HCT116 (cell line): Measurements from ENCODE around the gene SLMAP. TPM values are rescaled to one million over a fixed set of nuclear protein-coding genes. Genes with fewer than 3 reads are reported as not detected.

ENCODE experiments used
- ATAC-seq: fragments of 200-7000 bp; cut with Tn5 transposase; 2 replicates; pipeline ENCODE4 v1.9.1; 2020; ENCODE audit warnings: mild to moderate bottlenecking, moderate library complexity
- BruUV-seq: library from RNA; stranded (reverse); fragments of 400-500 nt; replicated peaks from 2 replicates; lab custom pipeline; 2021; lab: Mats Ljungman, UMichigan
- CTCF ChIA-PET: fragments of 300-600 bp; sonication (Branson Sonifier 250); formaldehyde crosslinking; loops from one replicate; lab custom pipeline; 2021; ENCODE audit warnings: antibody characterized with exemption; lab: Charles Lee
- POLR2A ChIA-PET: fragments of 300-600, 350-600 bp; sonication (Branson Sonifier 250); formaldehyde crosslinking; loops from one replicate; lab custom pipeline; 2021; ENCODE audit warnings: antibody characterized with exemption; lab: Charles Lee
- RAD21 ChIA-PET, 2 experiments: fragments of 300-600 bp; sonication (Branson Sonifier 250); formaldehyde crosslinking; loops; one replicate each; lab custom pipeline; 2023; ENCODE audit warnings: low total read pairs in 2 of 2; ENCODE audit not compliant: uncharacterized antibody in 2 of 2, unreplicated experiment in 2 of 2, low non-redundant PET in 1 of 2; lab: Charles Lee
- DNase-seq: peaks from one replicate; pipeline ENCODE4 v3.0.0-alpha.2; 2010; ENCODE audit warnings: low read depth, low spot score
- H2AFZ ChIP-seq: fragments of 200-600 bp; shearing (Covaris generic), sonication (generic); 2 replicates; pipeline ENCODE4 v1.6.1; 2017; ENCODE audit warnings: low read depth, mixed run types, mixed read lengths, antibody characterized with exemption, low read length; ENCODE audit not compliant: poor library complexity, severe bottlenecking
- H3K27ac ChIP-seq: 2 replicates; pipeline ENCODE4 v1.5.1; 2012; ENCODE audit warnings: low read depth, low read length
- H3K27me3 ChIP-seq: fragments of 200-600 bp; sonication (generic); 2 replicates; pipeline ENCODE4 v1.6.1; 2016; ENCODE audit warnings: mixed run types, low read length, mixed read lengths; ENCODE audit not compliant: insufficient read depth
- H3K36me3 ChIP-seq, 2 experiments: fragments of 200-500 bp in 1 of 2; fragments of 200-600 bp in 1 of 2; sonication (Bioruptor generic) in 1 of 2; sonication (generic) in 1 of 2; 2 replicates each; pipeline versions ENCODE4 v1.5.1 to v1.6.1; 2014 to 2016; ENCODE audit warnings: low read length in 2 of 2, inconsistent platforms in 1 of 2, mixed read lengths in 1 of 2, mixed run types in 1 of 2; ENCODE audit not compliant: insufficient read depth in 2 of 2, control insufficient read depth in 1 of 2
- H3K4me1 ChIP-seq, 2 experiments: fragments of 200-600 bp in 1 of 2; sonication (generic) in 1 of 2; 2 replicates each; pipeline versions ENCODE4 v1.5.1 to v1.6.1; 2012 to 2017; ENCODE audit warnings: low read length in 2 of 2, inconsistent platforms in 1 of 2, mild to moderate bottlenecking in 1 of 2, mixed read lengths in 1 of 2, mixed run types in 1 of 2, moderate library complexity in 1 of 2; ENCODE audit not compliant: insufficient read depth in 2 of 2, control insufficient read depth in 1 of 2
- H3K4me2 ChIP-seq: fragments of 200-600 bp; sonication (generic); 2 replicates; pipeline ENCODE4 v1.6.1; 2017; ENCODE audit warnings: mixed run types, low read length, mixed read lengths
- H3K4me3 ChIP-seq, 2 experiments: fragments of 200-600 bp in 1 of 2; sonication (generic) in 1 of 2; replicated peaks in 1 of 2; 2 replicates each; pipeline ENCODE4 v1.5.1; 2011 to 2016; ENCODE audit warnings: low read length in 2 of 2, control low read depth in 1 of 2, low read depth in 1 of 2, mild to moderate bottlenecking in 1 of 2, mixed read lengths in 1 of 2, mixed run types in 1 of 2
- H3K79me2 ChIP-seq: fragments of 200-600 bp; sonication (generic); 2 replicates; pipeline ENCODE4 v1.6.1; 2017; ENCODE audit warnings: mild to moderate bottlenecking, mixed run types, low read length, moderate library complexity, mixed read lengths; ENCODE audit not compliant: insufficient read depth
- H3K9ac ChIP-seq: fragments of 200-600 bp; sonication (generic); 2 replicates; pipeline ENCODE4 v1.6.1; 2016; ENCODE audit warnings: low read length, mixed read lengths
- H3K9me2 ChIP-seq: fragments of 200-600 bp; sonication (generic), shearing (Covaris generic); 2 replicates; pipeline ENCODE4 v1.6.1; 2017; ENCODE audit warnings: mixed run types, mild to moderate bottlenecking, moderate library complexity; ENCODE audit not compliant: insufficient read depth
- H3K9me3 ChIP-seq, 2 experiments: fragments of 200-500 bp in 1 of 2; fragments of 200-600 bp in 1 of 2; sonication (Bioruptor generic) in 1 of 2; sonication (generic) in 1 of 2; 2 replicates each; pipeline ENCODE4 v1.6.1; 2014 to 2017; ENCODE audit warnings: low read length in 2 of 2, mixed read lengths in 2 of 2, inconsistent platforms in 1 of 2, low read depth in 1 of 2, mild to moderate bottlenecking in 1 of 2, mixed run types in 1 of 2, moderate library complexity in 1 of 2; ENCODE audit not compliant: control insufficient read depth in 1 of 2, insufficient read depth in 1 of 2
- H4K20me1 ChIP-seq: fragments of 200-600 bp; sonication (generic), shearing (Covaris generic); 2 replicates; pipeline ENCODE4 v1.6.1; 2017; ENCODE audit warnings: mixed run types, mild to moderate bottlenecking, moderate library complexity; ENCODE audit not compliant: insufficient read depth
- ATF3 ChIP-seq: IDR thresholded peaks from 2 replicates; pipeline ENCODE4 v1.6.1; 2012
- CBX3 ChIP-seq: IDR thresholded peaks from 2 replicates; pipeline ENCODE4 v1.6.1; 2012; ENCODE audit warnings: low read depth
- CTCF ChIP-seq, 3 experiments: fragments of 200-600 bp in 1 of 3; sonication (generic) in 1 of 3; IDR thresholded peaks in 2 of 3; conservative IDR thresholded peaks in 1 of 3; 2 replicates each; pipeline ENCODE4 v1.5.1; 2012 to 2017; ENCODE audit warnings: low read depth in 2 of 3, low read length in 2 of 3, antibody characterized with exemption in 1 of 3, borderline replicate concordance in 1 of 3, control low read depth in 1 of 3, mild to moderate bottlenecking in 1 of 3, mixed read lengths in 1 of 3, mixed run types in 1 of 3, moderate library complexity in 1 of 3; ENCODE audit not compliant: insufficient read depth in 1 of 3
- EGR1 ChIP-seq: IDR thresholded peaks from 2 replicates; pipeline ENCODE4 v1.6.1; 2012; ENCODE audit warnings: low read depth
- EZH2 ChIP-seq: fragments of 200-600 bp; sonication (generic); IDR thresholded peaks from 2 replicates; pipeline ENCODE4 v1.6.1; 2017; ENCODE audit warnings: antibody characterized with exemption, mixed run types
- EZH2phosphoT487 ChIP-seq: fragments of 200-600 bp; IDR thresholded peaks from 2 replicates; pipeline ENCODE4 v1.6.1; 2018; ENCODE audit warnings: antibody characterized with exemption, borderline replicate concordance
- FOSL1 ChIP-seq: IDR thresholded peaks from 2 replicates; pipeline ENCODE4 v1.6.1; 2012; ENCODE audit warnings: low read depth
- JUND ChIP-seq: IDR thresholded peaks from 2 replicates; pipeline ENCODE4 v1.6.1; 2012
- MAX ChIP-seq: IDR thresholded peaks from 2 replicates; pipeline ENCODE4 v1.6.1; 2012
- POLR2A ChIP-seq: IDR thresholded peaks from 2 replicates; pipeline ENCODE4 v1.7.0; 2011; ENCODE audit warnings: borderline replicate concordance; ENCODE audit not compliant: insufficient read depth, insufficient read length; ENCODE audit errors: extremely low read depth
- POLR2AphosphoS5 ChIP-seq: IDR thresholded peaks from 2 replicates; pipeline ENCODE4 v1.6.1; 2011; ENCODE audit warnings: mild to moderate bottlenecking, low read depth, low read length, moderate library complexity
- RAD21 ChIP-seq: IDR thresholded peaks from 2 replicates; pipeline ENCODE4 v1.6.1; 2012; ENCODE audit warnings: low read depth, mild to moderate bottlenecking
- REST ChIP-seq: IDR thresholded peaks from 2 replicates; pipeline ENCODE4 v1.6.1; 2012; ENCODE audit warnings: low read depth
- SIN3A ChIP-seq: IDR thresholded peaks from 2 replicates; pipeline ENCODE4 v1.6.1; 2012; ENCODE audit warnings: low read depth
- SP1 ChIP-seq: IDR thresholded peaks from 2 replicates; pipeline ENCODE4 v1.6.1; 2012; ENCODE audit warnings: low read depth
- SRF ChIP-seq: IDR thresholded peaks from 2 replicates; pipeline ENCODE4 v1.6.1; 2012; ENCODE audit warnings: low read depth
- TCF7L2 ChIP-seq: IDR thresholded peaks from 2 replicates; pipeline ENCODE4 v1.7.0; 2011; ENCODE audit warnings: borderline replicate concordance, inconsistent platforms; ENCODE audit not compliant: insufficient read depth, insufficient read length; ENCODE audit errors: extremely low read depth
- YY1 ChIP-seq: IDR thresholded peaks from 2 replicates; pipeline ENCODE4 v1.6.1; 2011; ENCODE audit warnings: low read length, low read depth, moderate library complexity, mild to moderate bottlenecking; ENCODE audit not compliant: insufficient replicate concordance; ENCODE audit errors: extremely low read depth
- ZBTB33 ChIP-seq: IDR thresholded peaks from 2 replicates; pipeline ENCODE4 v1.6.1; 2011; ENCODE audit warnings: mild to moderate bottlenecking, low read length, moderate library complexity; ENCODE audit not compliant: insufficient replicate concordance; ENCODE audit errors: extremely low read depth
- ZFX ChIP-seq: fragments of 450-650 bp; IDR thresholded peaks from 2 replicates; pipeline ENCODE4 v1.6.1; 2017
- ZNF274 ChIP-seq: fragments of 200-500 bp; sonication (Bioruptor generic); IDR thresholded peaks from 2 replicates; pipeline ENCODE4 v1.6.1; 2014; ENCODE audit warnings: mild to moderate bottlenecking, low read depth, low read length, inconsistent platforms
- intact Hi-C: fragments of 100-400 bp; cut with micrococcal nuclease; formaldehyde crosslinking; loops from 2 replicates; pipeline ENCODE4 v1.10.0; 2022
- total RNA-seq: library from RNA; stranded (reverse); gene quantifications from one replicate; pipeline ENCODE4 v1.2.1, GENCODE V29; 2021; ENCODE audit not compliant: unreplicated experiment

The SLMAP gene
- total RNA-seq, 1 experiment from 2014 or later, result 81.0 TPM

GRCh38 chr3:57752307-57752706, 3.8 kb upstream of the SLMAP start:
- CTCF ChIA-PET, result no interaction called here
- ATAC-seq, result peak; percentile 54
- TF ChIP-seq CBX3 (peak; percentile 75), ZFX (no peak), MAX (peak; percentile 66), ZBTB33 (no peak), JUND (peak; percentile 94), SRF (peak; percentile 66), TCF7L2 (no peak), CTCF (IDR thresholded peaks at IDR 0.05 in 2 of 3, conservative IDR thresholded peaks at IDR 0.05 in 1 of 3; ENCODE audit: borderline replicate concordance in 1 of 3, insufficient read depth in 1 of 3, low read depth in 2 of 3, low read length in 2 of 3) (no peak), FOSL1 (peak; percentile 94), EZH2phosphoT487 (no peak), YY1 (no peak), POLR2A (no peak), REST (no peak), POLR2AphosphoS5 (peak; percentile 57), RAD21 (peak; percentile 26), EGR1 (no peak), SIN3A (peak; percentile 54; the same call in 1 of the 2 replicates), SP1 (peak; percentile 95), ZNF274 (no peak), EZH2 (no peak), ATF3 (no peak)

More at GRCh38 chr3:57752307-57752706, 3.8 kb upstream of the SLMAP start:
- Histone ChIP-seq H3K27ac (peak overlapping the region; percentile 77; the same call in 1 of the 2 replicates), H3K79me2 (peaks cover 12% of the 10 kb centered on the region), H3K9me3 (no peaks in the 10 kb centered on the region), H3K4me1 (peaks cover 34 to 66% of the 10 kb centered on the region in 2 experiments), H4K20me1 (no peaks in the 10 kb centered on the region), H3K36me3 (no peaks in the 10 kb centered on the region), H3K27me3 (no peaks in the 10 kb centered on the region), H2AFZ (peak overlapping the region; percentile 96), H3K9me2 (no peaks in the 10 kb centered on the region), H3K9ac (peak overlapping the region; percentile 70), H3K4me3 (peak overlapping the region in 1 of 2 experiments; percentile 48; a peak in 2 of 4 replicates), H3K4me2 (peak overlapping the region; percentile 73)
- POLR2A ChIA-PET, result interaction anchor here (1.0 kb wide), 1 partner anchor 155 kb away, joined by 3 read pairs; no protein-coding TSS in a partner anchor
- RAD21 ChIA-PET, result no interaction called here
- BruUV-seq, result no TSS peak
- peak; percentile 88 for DNase-seq
- intact Hi-C loops, result no loop called here
